ENCODE results near the gene TTC39C. TPM values are rescaled to one million over a fixed set of nuclear protein-coding genes. Genes with fewer than 3 reads are reported as not detected.

The TTC39C gene
- polyA plus RNA-seq, 2 of the 4 experiments (the other 2 are of a cell fraction) = 8.7 to 18.4 TPM

GRCh38 chr18:23986600-23987359 is 27.8 kb upstream of the TTC39C start:
- Histone ChIP-seq H3K9me3 (no peaks in the 10 kb centered on the region), H3K4me2 (no peak overlapping the region), H3K4me1 (peaks cover 12% of the 10 kb centered on the region), H3K4me3 (no peak overlapping the region), H3K27ac (no peak overlapping the region)
- no peak for TF ChIP-seq ZSCAN20 (CRISPR knock-in tag; IDR thresholded peaks at IDR 0.05)
- no peak for TF ChIP-seq USF2 (IDR thresholded peaks at IDR 0.05)
- no peak for TF ChIP-seq ESRRA (IDR thresholded peaks at IDR 0.05; ENCODE audit: borderline replicate concordance, low read length)
- TF ChIP-seq JUN (IDR thresholded peaks at IDR 0.05) = no peak
- TF ChIP-seq EP300 (IDR thresholded peaks at IDR 0.05) = no peak
- no peak for TF ChIP-seq TFCP2L1 (CRISPR knock-in tag; IDR thresholded peaks at IDR 0.05)
- no peak for TF ChIP-seq E2F6 (IDR thresholded peaks at IDR 0.05; ENCODE audit: borderline replicate concordance, low read depth)
- TF ChIP-seq HOXB5 (CRISPR knock-in tag; IDR thresholded peaks at IDR 0.05) = no peak
- TF ChIP-seq ELK1 (IDR thresholded peaks at IDR 0.05; ENCODE audit: low read depth, low read length) = no peak
- TF ChIP-seq HOXA7 (CRISPR knock-in tag; IDR thresholded peaks at IDR 0.05) = no peak
- no peak for TF ChIP-seq EHMT2 (IDR thresholded peaks at IDR 0.05; ENCODE audit: low read depth)
- ATAC-seq = no peak
- no peak for DNase-seq (ENCODE audit: low read depth in 1 of 2, low spot score in 1 of 2)
- ChIA-PET CTCF (no interaction called here), POLR2A (no interaction called here)
- FAIRE-seq = no peak

- no peak for ATAC-seq
- ChIA-PET POLR2A (no interaction called here), CTCF (interaction anchor here (0.9 to 1.7 kb wide), 3 partner anchors 8 to 72 kb away, joined by 4 read pairs; no protein-coding TSS in a partner anchor)
- peaks cover 14% of the 10 kb centered on the region; the same call in 2 of the 3 replicates for H3K4me1 ChIP-seq
- no peak overlapping the region for H3K27ac ChIP-seq
- no peaks in the 10 kb centered on the region for H3K9me3 ChIP-seq
- no peak overlapping the region for H3K4me3 ChIP-seq
- WGBS (ENCODE audit: missing lambda C conversion rate) = 34% methylated on average over 6 of the region's 6 CpGs
- FAIRE-seq = no peak
- no peak for DNase-seq (ENCODE audit: low read depth in 1 of 2, low spot score in 1 of 2)
- no peak overlapping the region for H3K4me2 ChIP-seq
- TF ChIP-seq CBX8 (IDR thresholded peaks at IDR 0.05) (no peak), HOXB13 (CRISPR knock-in tag; IDR thresholded peaks at IDR 0.05; ENCODE audit: low read depth) (no peak), MAFK (IDR thresholded peaks at IDR 0.05; ENCODE audit: partially characterized antibody) (peak; percentile 67)
These were observed 23.8 kb upstream of the TTC39C start for GRCh38 chr18:23990474-23991410.

- 80% methylated on average over 6 of the region's 7 CpGs for WGBS (ENCODE audit: missing lambda C conversion rate)
- FAIRE-seq (no peak), ATAC-seq (no peak), DNase-seq (ENCODE audit: low read depth in 1 of 2, low spot score in 1 of 2) (no peak)
- Histone ChIP-seq H3K27ac (no peak overlapping the region), H3K4me3 (no peak overlapping the region), H3K4me2 (no peak overlapping the region), H3K9me3 (no peaks in the 10 kb centered on the region), H3K4me1 (peaks cover 14% of the 10 kb centered on the region; the same call in 2 of the 3 replicates)
- CTCF ChIA-PET = interaction anchor here (1.5 to 1.7 kb wide), 2 partner anchors 9 to 74 kb away, joined by 4 read pairs; no protein-coding TSS in a partner anchor
- POLR2A ChIA-PET = no interaction called here
- TF ChIP-seq E2F6 (IDR thresholded peaks at IDR 0.05; ENCODE audit: borderline replicate concordance, low read depth) (no peak), ZSCAN20 (CRISPR knock-in tag; IDR thresholded peaks at IDR 0.05) (no peak), HEYL (CRISPR knock-in tag; IDR thresholded peaks at IDR 0.05) (no peak), SMC3 (IDR thresholded peaks at IDR 0.05) (no peak), RCOR1 (IDR thresholded peaks at IDR 0.05; ENCODE audit: low read depth, low read length) (no peak), NR3C1 (IDR thresholded peaks at IDR 0.05) (no peak), CBX2 (IDR thresholded peaks at IDR 0.05; ENCODE audit: borderline replicate concordance, low read depth) (no peak), CHD2 (IDR thresholded peaks at IDR 0.05; ENCODE audit: low read length, partially characterized antibody) (no peak), HES2 (IDR thresholded peaks at IDR 0.05) (no peak), RFX5 (IDR thresholded peaks at IDR 0.05) (no peak), CEBPB (IDR thresholded peaks at IDR 0.05) (no peak), HOXB5 (CRISPR knock-in tag; IDR thresholded peaks at IDR 0.05) (no peak)
These were observed 22.2 kb upstream of the TTC39C start for GRCh38 chr18:23992089-23992940.
